HCT116 (cell line): ENCODE measurements around the gene HMGB1. TPM values are rescaled to one million over a fixed set of nuclear protein-coding genes. Genes with fewer than 3 reads are reported as not detected.

Experiments
- ATAC-seq: fragments of 200-7000 bp; cut with Tn5 transposase; 2 replicates; pipeline ENCODE4 v1.9.1; 2020; ENCODE audit warnings: mild to moderate bottlenecking, moderate library complexity
- BruUV-seq: library from RNA; stranded (reverse); fragments of 400-500 nt; replicated peaks from 2 replicates; lab custom pipeline; 2021; lab: Mats Ljungman, UMichigan
- CTCF ChIA-PET: fragments of 300-600 bp; sonication (Branson Sonifier 250); formaldehyde crosslinking; loops from one replicate; lab custom pipeline; 2021; ENCODE audit warnings: antibody characterized with exemption; lab: Charles Lee
- POLR2A ChIA-PET: fragments of 300-600, 350-600 bp; sonication (Branson Sonifier 250); formaldehyde crosslinking; loops from one replicate; lab custom pipeline; 2021; ENCODE audit warnings: antibody characterized with exemption; lab: Charles Lee
- RAD21 ChIA-PET, 2 experiments: fragments of 300-600 bp; sonication (Branson Sonifier 250); formaldehyde crosslinking; loops; one replicate each; lab custom pipeline; 2023; ENCODE audit warnings: low total read pairs in 2 of 2; ENCODE audit not compliant: uncharacterized antibody in 2 of 2, unreplicated experiment in 2 of 2, low non-redundant PET in 1 of 2; lab: Charles Lee
- DNase-seq: peaks from one replicate; pipeline ENCODE4 v3.0.0-alpha.2; 2010; ENCODE audit warnings: low read depth, low spot score
- H2AFZ ChIP-seq: fragments of 200-600 bp; shearing (Covaris generic), sonication (generic); 2 replicates; pipeline ENCODE4 v1.6.1; 2017; ENCODE audit warnings: low read depth, mixed run types, mixed read lengths, antibody characterized with exemption, low read length; ENCODE audit not compliant: poor library complexity, severe bottlenecking
- H3K27ac ChIP-seq: 2 replicates; pipeline ENCODE4 v1.5.1; 2012; ENCODE audit warnings: low read depth, low read length
- H3K27me3 ChIP-seq: fragments of 200-600 bp; sonication (generic); 2 replicates; pipeline ENCODE4 v1.6.1; 2016; ENCODE audit warnings: mixed run types, low read length, mixed read lengths; ENCODE audit not compliant: insufficient read depth
- H3K36me3 ChIP-seq, 2 experiments: fragments of 200-500 bp in 1 of 2; fragments of 200-600 bp in 1 of 2; sonication (Bioruptor generic) in 1 of 2; sonication (generic) in 1 of 2; 2 replicates each; pipeline versions ENCODE4 v1.5.1 to v1.6.1; 2014 to 2016; ENCODE audit warnings: low read length in 2 of 2, inconsistent platforms in 1 of 2, mixed read lengths in 1 of 2, mixed run types in 1 of 2; ENCODE audit not compliant: insufficient read depth in 2 of 2, control insufficient read depth in 1 of 2
- H3K4me1 ChIP-seq, 2 experiments: fragments of 200-600 bp in 1 of 2; sonication (generic) in 1 of 2; 2 replicates each; pipeline versions ENCODE4 v1.5.1 to v1.6.1; 2012 to 2017; ENCODE audit warnings: low read length in 2 of 2, inconsistent platforms in 1 of 2, mild to moderate bottlenecking in 1 of 2, mixed read lengths in 1 of 2, mixed run types in 1 of 2, moderate library complexity in 1 of 2; ENCODE audit not compliant: insufficient read depth in 2 of 2, control insufficient read depth in 1 of 2
- H3K4me2 ChIP-seq: fragments of 200-600 bp; sonication (generic); 2 replicates; pipeline ENCODE4 v1.6.1; 2017; ENCODE audit warnings: mixed run types, low read length, mixed read lengths
- H3K4me3 ChIP-seq, 2 experiments: fragments of 200-600 bp in 1 of 2; sonication (generic) in 1 of 2; replicated peaks in 1 of 2; 2 replicates each; pipeline ENCODE4 v1.5.1; 2011 to 2016; ENCODE audit warnings: low read length in 2 of 2, control low read depth in 1 of 2, low read depth in 1 of 2, mild to moderate bottlenecking in 1 of 2, mixed read lengths in 1 of 2, mixed run types in 1 of 2
- H3K79me2 ChIP-seq: fragments of 200-600 bp; sonication (generic); 2 replicates; pipeline ENCODE4 v1.6.1; 2017; ENCODE audit warnings: mild to moderate bottlenecking, mixed run types, low read length, moderate library complexity, mixed read lengths; ENCODE audit not compliant: insufficient read depth
- H3K9ac ChIP-seq: fragments of 200-600 bp; sonication (generic); 2 replicates; pipeline ENCODE4 v1.6.1; 2016; ENCODE audit warnings: low read length, mixed read lengths
- H3K9me2 ChIP-seq: fragments of 200-600 bp; sonication (generic), shearing (Covaris generic); 2 replicates; pipeline ENCODE4 v1.6.1; 2017; ENCODE audit warnings: mixed run types, mild to moderate bottlenecking, moderate library complexity; ENCODE audit not compliant: insufficient read depth
- H3K9me3 ChIP-seq, 2 experiments: fragments of 200-500 bp in 1 of 2; fragments of 200-600 bp in 1 of 2; sonication (Bioruptor generic) in 1 of 2; sonication (generic) in 1 of 2; 2 replicates each; pipeline ENCODE4 v1.6.1; 2014 to 2017; ENCODE audit warnings: low read length in 2 of 2, mixed read lengths in 2 of 2, inconsistent platforms in 1 of 2, low read depth in 1 of 2, mild to moderate bottlenecking in 1 of 2, mixed run types in 1 of 2, moderate library complexity in 1 of 2; ENCODE audit not compliant: control insufficient read depth in 1 of 2, insufficient read depth in 1 of 2
- H4K20me1 ChIP-seq: fragments of 200-600 bp; sonication (generic), shearing (Covaris generic); 2 replicates; pipeline ENCODE4 v1.6.1; 2017; ENCODE audit warnings: mixed run types, mild to moderate bottlenecking, moderate library complexity; ENCODE audit not compliant: insufficient read depth
- CBX3 ChIP-seq: IDR thresholded peaks from 2 replicates; pipeline ENCODE4 v1.6.1; 2012; ENCODE audit warnings: low read depth
- CEBPB ChIP-seq: IDR thresholded peaks from 2 replicates; pipeline ENCODE4 v1.6.1; 2012; ENCODE audit warnings: low read depth
- EGR1 ChIP-seq: IDR thresholded peaks from 2 replicates; pipeline ENCODE4 v1.6.1; 2012; ENCODE audit warnings: low read depth
- EZH2 ChIP-seq: fragments of 200-600 bp; sonication (generic); IDR thresholded peaks from 2 replicates; pipeline ENCODE4 v1.6.1; 2017; ENCODE audit warnings: antibody characterized with exemption, mixed run types
- FOSL1 ChIP-seq: IDR thresholded peaks from 2 replicates; pipeline ENCODE4 v1.6.1; 2012; ENCODE audit warnings: low read depth
- POLR2A ChIP-seq: IDR thresholded peaks from 2 replicates; pipeline ENCODE4 v1.7.0; 2011; ENCODE audit warnings: borderline replicate concordance; ENCODE audit not compliant: insufficient read depth, insufficient read length; ENCODE audit errors: extremely low read depth
- SIN3A ChIP-seq: IDR thresholded peaks from 2 replicates; pipeline ENCODE4 v1.6.1; 2012; ENCODE audit warnings: low read depth
- SP1 ChIP-seq: IDR thresholded peaks from 2 replicates; pipeline ENCODE4 v1.6.1; 2012; ENCODE audit warnings: low read depth
- SRF ChIP-seq: IDR thresholded peaks from 2 replicates; pipeline ENCODE4 v1.6.1; 2012; ENCODE audit warnings: low read depth
- TCF7L2 ChIP-seq: IDR thresholded peaks from 2 replicates; pipeline ENCODE4 v1.7.0; 2011; ENCODE audit warnings: borderline replicate concordance, inconsistent platforms; ENCODE audit not compliant: insufficient read depth, insufficient read length; ENCODE audit errors: extremely low read depth
- YY1 ChIP-seq: IDR thresholded peaks from 2 replicates; pipeline ENCODE4 v1.6.1; 2011; ENCODE audit warnings: low read length, low read depth, moderate library complexity, mild to moderate bottlenecking; ENCODE audit not compliant: insufficient replicate concordance; ENCODE audit errors: extremely low read depth
- ZFX ChIP-seq: fragments of 450-650 bp; IDR thresholded peaks from 2 replicates; pipeline ENCODE4 v1.6.1; 2017
- ZNF274 ChIP-seq: fragments of 200-500 bp; sonication (Bioruptor generic); IDR thresholded peaks from 2 replicates; pipeline ENCODE4 v1.6.1; 2014; ENCODE audit warnings: mild to moderate bottlenecking, low read depth, low read length, inconsistent platforms
- intact Hi-C: fragments of 100-400 bp; cut with micrococcal nuclease; formaldehyde crosslinking; loops from 2 replicates; pipeline ENCODE4 v1.10.0; 2022
- total RNA-seq: library from RNA; stranded (reverse); gene quantifications from one replicate; pipeline ENCODE4 v1.2.1, GENCODE V29; 2021; ENCODE audit not compliant: unreplicated experiment
- TF ChIP-seq, protein P1 (sequence below): IDR thresholded peaks from 2 replicates; pipeline ENCODE4 v1.6.1; 2012
- TF ChIP-seq, protein P2 (sequence below): IDR thresholded peaks from 2 replicates; pipeline ENCODE4 v1.6.1; 2012; ENCODE audit warnings: low read depth
- TF ChIP-seq, protein P3 (sequence below): IDR thresholded peaks from 2 replicates; pipeline ENCODE4 v1.6.1; 2011; ENCODE audit warnings: mild to moderate bottlenecking, low read length, moderate library complexity; ENCODE audit not compliant: insufficient replicate concordance; ENCODE audit errors: extremely low read depth
- TF ChIP-seq, protein P4 (sequence below): IDR thresholded peaks from 2 replicates; pipeline ENCODE4 v1.6.1; 2012
- TF ChIP-seq, protein P5 (sequence below), 3 experiments: fragments of 200-600 bp in 1 of 3; sonication (generic) in 1 of 3; IDR thresholded peaks in 2 of 3; conservative IDR thresholded peaks in 1 of 3; 2 replicates each; pipeline ENCODE4 v1.5.1; 2012 to 2017; ENCODE audit warnings: low read depth in 2 of 3, low read length in 2 of 3, antibody characterized with exemption in 1 of 3, borderline replicate concordance in 1 of 3, control low read depth in 1 of 3, mild to moderate bottlenecking in 1 of 3, mixed read lengths in 1 of 3, mixed run types in 1 of 3, moderate library complexity in 1 of 3; ENCODE audit not compliant: insufficient read depth in 1 of 3

The HMGB1 gene
- total RNA-seq, 1 experiment from 2014 or later, result 678 TPM

DNA sequence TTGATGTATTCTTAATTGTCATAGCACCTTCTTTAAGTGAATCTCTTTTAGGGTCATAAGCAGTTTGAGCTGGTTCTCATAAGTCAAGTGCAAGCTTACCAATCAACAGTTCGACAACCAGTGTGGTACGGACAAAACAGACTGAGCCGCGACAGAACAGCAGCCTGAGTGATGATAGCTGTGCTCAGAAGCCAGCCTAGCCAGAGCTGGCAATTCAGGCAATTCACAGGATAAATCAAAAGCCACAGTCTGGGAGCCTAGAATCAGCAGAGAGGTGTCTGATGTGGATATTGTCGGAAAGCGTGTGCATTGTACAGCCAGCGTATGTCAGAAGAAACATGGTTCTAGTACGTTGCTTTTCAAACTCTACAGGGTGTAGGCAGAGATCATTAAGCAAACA lies 28.6 kb downstream of the HMGB1 start:
- no TSS peak for BruUV-seq
- H3K27ac ChIP-seq, result no peak overlapping the region
- ChIA-PET POLR2A (no interaction called here), CTCF (interaction anchor here (0.6 kb wide), 1 partner anchor 18 kb away, joined by 3 read pairs; no protein-coding TSS in a partner anchor), RAD21 (no interaction called here)
- no peaks in the 10 kb centered on the region for H3K36me3 ChIP-seq
- H3K79me2 ChIP-seq, result no peaks in the 10 kb centered on the region
- H3K4me1 ChIP-seq, result peaks cover 3 to 9% of the 10 kb centered on the region in 2 experiments
- H3K9me2 ChIP-seq, result no peaks in the 10 kb centered on the region
- H3K9ac ChIP-seq, result no peak overlapping the region
- H3K9me3 ChIP-seq, result no peaks in the 10 kb centered on the region
- no peaks in the 10 kb centered on the region for H4K20me1 ChIP-seq
- no peak for TF ChIP-seq POLR2A
- no peak for TF ChIP-seq TCF7L2
- TF ChIP-seq, protein P1, sequence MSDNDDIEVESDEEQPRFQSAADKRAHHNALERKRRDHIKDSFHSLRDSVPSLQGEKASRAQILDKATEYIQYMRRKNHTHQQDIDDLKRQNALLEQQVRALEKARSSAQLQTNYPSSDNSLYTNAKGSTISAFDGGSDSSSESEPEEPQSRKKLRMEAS, result no peak
- TF ChIP-seq SIN3A, result no peak
- no peak for TF ChIP-seq ZNF274
- TF ChIP-seq ZFX, result no peak
- TF ChIP-seq CEBPB, result no peak
- TF ChIP-seq YY1, result no peak
- TF ChIP-seq, protein P2, sequence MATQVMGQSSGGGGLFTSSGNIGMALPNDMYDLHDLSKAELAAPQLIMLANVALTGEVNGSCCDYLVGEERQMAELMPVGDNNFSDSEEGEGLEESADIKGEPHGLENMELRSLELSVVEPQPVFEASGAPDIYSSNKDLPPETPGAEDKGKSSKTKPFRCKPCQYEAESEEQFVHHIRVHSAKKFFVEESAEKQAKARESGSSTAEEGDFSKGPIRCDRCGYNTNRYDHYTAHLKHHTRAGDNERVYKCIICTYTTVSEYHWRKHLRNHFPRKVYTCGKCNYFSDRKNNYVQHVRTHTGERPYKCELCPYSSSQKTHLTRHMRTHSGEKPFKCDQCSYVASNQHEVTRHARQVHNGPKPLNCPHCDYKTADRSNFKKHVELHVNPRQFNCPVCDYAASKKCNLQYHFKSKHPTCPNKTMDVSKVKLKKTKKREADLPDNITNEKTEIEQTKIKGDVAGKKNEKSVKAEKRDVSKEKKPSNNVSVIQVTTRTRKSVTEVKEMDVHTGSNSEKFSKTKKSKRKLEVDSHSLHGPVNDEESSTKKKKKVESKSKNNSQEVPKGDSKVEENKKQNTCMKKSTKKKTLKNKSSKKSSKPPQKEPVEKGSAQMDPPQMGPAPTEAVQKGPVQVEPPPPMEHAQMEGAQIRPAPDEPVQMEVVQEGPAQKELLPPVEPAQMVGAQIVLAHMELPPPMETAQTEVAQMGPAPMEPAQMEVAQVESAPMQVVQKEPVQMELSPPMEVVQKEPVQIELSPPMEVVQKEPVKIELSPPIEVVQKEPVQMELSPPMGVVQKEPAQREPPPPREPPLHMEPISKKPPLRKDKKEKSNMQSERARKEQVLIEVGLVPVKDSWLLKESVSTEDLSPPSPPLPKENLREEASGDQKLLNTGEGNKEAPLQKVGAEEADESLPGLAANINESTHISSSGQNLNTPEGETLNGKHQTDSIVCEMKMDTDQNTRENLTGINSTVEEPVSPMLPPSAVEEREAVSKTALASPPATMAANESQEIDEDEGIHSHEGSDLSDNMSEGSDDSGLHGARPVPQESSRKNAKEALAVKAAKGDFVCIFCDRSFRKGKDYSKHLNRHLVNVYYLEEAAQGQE, result no peak
- TF ChIP-seq, protein P3, sequence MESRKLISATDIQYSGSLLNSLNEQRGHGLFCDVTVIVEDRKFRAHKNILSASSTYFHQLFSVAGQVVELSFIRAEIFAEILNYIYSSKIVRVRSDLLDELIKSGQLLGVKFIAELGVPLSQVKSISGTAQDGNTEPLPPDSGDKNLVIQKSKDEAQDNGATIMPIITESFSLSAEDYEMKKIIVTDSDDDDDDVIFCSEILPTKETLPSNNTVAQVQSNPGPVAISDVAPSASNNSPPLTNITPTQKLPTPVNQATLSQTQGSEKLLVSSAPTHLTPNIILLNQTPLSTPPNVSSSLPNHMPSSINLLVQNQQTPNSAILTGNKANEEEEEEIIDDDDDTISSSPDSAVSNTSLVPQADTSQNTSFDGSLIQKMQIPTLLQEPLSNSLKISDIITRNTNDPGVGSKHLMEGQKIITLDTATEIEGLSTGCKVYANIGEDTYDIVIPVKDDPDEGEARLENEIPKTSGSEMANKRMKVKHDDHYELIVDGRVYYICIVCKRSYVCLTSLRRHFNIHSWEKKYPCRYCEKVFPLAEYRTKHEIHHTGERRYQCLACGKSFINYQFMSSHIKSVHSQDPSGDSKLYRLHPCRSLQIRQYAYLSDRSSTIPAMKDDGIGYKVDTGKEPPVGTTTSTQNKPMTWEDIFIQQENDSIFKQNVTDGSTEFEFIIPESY, result no peak
- no peak for TF ChIP-seq FOSL1
- TF ChIP-seq SP1, result no peak
- no peak for TF ChIP-seq CBX3
- TF ChIP-seq, protein P4, sequence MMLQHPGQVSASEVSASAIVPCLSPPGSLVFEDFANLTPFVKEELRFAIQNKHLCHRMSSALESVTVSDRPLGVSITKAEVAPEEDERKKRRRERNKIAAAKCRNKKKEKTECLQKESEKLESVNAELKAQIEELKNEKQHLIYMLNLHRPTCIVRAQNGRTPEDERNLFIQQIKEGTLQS, result no peak
- TF ChIP-seq, protein P5, sequence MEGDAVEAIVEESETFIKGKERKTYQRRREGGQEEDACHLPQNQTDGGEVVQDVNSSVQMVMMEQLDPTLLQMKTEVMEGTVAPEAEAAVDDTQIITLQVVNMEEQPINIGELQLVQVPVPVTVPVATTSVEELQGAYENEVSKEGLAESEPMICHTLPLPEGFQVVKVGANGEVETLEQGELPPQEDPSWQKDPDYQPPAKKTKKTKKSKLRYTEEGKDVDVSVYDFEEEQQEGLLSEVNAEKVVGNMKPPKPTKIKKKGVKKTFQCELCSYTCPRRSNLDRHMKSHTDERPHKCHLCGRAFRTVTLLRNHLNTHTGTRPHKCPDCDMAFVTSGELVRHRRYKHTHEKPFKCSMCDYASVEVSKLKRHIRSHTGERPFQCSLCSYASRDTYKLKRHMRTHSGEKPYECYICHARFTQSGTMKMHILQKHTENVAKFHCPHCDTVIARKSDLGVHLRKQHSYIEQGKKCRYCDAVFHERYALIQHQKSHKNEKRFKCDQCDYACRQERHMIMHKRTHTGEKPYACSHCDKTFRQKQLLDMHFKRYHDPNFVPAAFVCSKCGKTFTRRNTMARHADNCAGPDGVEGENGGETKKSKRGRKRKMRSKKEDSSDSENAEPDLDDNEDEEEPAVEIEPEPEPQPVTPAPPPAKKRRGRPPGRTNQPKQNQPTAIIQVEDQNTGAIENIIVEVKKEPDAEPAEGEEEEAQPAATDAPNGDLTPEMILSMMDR (IDR thresholded peaks at IDR 0.05 in 2 of 3, conservative IDR thresholded peaks at IDR 0.05 in 1 of 3; ENCODE audit: borderline replicate concordance in 1 of 3, insufficient read depth in 1 of 3, low read depth in 2 of 3, low read length in 2 of 3), result no peak
- no peak for TF ChIP-seq SRF
- no peak for TF ChIP-seq EZH2
- TF ChIP-seq EGR1, result no peak
- H3K4me3 ChIP-seq, result no peak overlapping the region
- H3K4me2 ChIP-seq, result no peak overlapping the region
- DNase-seq (no peak), ATAC-seq (no peak)
- H2AFZ ChIP-seq, result no peak overlapping the region
- no peaks in the 10 kb centered on the region for H3K27me3 ChIP-seq
- intact Hi-C loops, result no loop called here
